Astrocyte of the spinal cord (primary cell): Measurements from ENCODE around the gene SYTL3.

ENCODE experiments used
- DNase-seq: peaks from one replicate; pipeline ENCODE4 v3.0.0; 2011; ENCODE audit warnings: low read depth, low spot score
- H3K4me3 ChIP-seq: 2 replicates; pipeline ENCODE4 v1.5.1; 2011; ENCODE audit warnings: low read depth, mild to moderate bottlenecking, low read length, moderate library complexity
- in situ Hi-C: cut with HindIII; loops from 2 replicates; pipeline ENCODE4 v1.10.0; 2017; ENCODE audit warnings: low sequenced_read_pairs
- TF ChIP-seq, protein P1 (sequence below): IDR thresholded peaks from 2 replicates; pipeline ENCODE4 v1.5.1; 2012; ENCODE audit warnings: low read depth, mild to moderate bottlenecking, low read length, inconsistent platforms

The SYTL3 gene

DNA sequence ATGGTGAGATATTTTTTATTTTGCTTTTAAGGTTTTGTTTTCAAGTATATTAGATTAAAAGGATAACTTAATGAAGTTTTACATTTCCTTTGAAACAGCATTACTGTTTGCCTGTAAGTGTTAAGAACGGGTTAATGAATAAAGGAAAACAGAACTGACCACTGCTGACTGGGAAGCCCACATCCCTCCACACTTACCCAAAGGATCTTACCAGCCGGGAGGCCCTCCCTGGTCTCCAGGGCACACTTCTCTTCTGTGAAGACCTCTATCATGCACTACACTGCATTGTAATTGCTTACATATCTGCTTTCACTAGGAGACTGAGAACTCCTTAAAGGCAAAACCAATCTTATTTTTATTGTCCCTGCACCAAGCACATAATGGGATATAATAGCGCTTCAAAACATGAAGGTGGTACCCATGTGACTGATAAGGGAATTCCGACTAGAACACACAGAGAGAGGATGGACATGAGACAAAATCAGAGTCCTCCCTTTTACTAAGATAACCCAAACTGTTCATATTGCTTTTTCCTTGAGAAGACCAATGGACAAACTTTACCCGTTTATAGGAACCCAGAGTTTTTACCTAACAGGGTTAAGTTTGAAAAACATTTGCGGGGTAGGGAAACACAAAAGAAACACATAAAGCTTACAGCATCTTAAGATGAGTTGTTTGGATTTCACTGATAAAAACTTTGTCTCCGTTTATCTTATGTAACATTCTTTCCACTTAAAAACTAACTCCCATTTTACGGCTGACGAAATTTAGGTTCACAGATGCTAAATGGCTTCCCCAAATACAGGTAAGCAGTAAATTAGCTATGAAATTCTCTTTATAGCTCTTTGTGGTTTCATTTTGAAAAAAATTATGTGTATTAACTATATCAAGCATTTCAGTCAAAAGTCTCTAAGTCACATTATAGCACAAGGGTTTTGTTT lies 160.6 kb downstream of the SYTL3 start:
- TF ChIP-seq, protein P1, sequence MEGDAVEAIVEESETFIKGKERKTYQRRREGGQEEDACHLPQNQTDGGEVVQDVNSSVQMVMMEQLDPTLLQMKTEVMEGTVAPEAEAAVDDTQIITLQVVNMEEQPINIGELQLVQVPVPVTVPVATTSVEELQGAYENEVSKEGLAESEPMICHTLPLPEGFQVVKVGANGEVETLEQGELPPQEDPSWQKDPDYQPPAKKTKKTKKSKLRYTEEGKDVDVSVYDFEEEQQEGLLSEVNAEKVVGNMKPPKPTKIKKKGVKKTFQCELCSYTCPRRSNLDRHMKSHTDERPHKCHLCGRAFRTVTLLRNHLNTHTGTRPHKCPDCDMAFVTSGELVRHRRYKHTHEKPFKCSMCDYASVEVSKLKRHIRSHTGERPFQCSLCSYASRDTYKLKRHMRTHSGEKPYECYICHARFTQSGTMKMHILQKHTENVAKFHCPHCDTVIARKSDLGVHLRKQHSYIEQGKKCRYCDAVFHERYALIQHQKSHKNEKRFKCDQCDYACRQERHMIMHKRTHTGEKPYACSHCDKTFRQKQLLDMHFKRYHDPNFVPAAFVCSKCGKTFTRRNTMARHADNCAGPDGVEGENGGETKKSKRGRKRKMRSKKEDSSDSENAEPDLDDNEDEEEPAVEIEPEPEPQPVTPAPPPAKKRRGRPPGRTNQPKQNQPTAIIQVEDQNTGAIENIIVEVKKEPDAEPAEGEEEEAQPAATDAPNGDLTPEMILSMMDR: no peak
- no peak overlapping the region for H3K4me3 ChIP-seq
- DNase-seq: no peak
- in situ Hi-C loops: no loop called here

DNA sequence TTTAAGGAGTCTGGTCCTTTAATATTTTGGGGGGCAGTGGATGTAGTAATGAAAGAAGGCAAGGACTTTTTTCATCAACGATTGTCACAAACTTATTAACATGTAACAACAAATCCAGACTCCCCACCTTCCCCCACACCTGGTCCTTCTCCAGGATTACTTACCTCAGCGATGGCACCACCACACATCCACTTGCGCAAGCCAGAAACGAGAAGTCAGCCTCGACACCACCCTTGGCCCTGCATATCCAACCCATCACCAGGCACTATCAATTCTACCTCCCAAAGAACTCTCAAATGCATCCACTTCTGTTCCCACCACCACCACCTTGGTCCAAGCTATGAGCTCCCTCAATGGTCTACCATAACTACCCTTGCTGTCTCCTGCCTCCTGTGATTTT lies 162.8 kb downstream of the SYTL3 start:
- TF ChIP-seq, protein P1: no peak
- in situ Hi-C loops: no loop called here
- no peak overlapping the region for H3K4me3 ChIP-seq
- DNase-seq: no peak

DNA sequence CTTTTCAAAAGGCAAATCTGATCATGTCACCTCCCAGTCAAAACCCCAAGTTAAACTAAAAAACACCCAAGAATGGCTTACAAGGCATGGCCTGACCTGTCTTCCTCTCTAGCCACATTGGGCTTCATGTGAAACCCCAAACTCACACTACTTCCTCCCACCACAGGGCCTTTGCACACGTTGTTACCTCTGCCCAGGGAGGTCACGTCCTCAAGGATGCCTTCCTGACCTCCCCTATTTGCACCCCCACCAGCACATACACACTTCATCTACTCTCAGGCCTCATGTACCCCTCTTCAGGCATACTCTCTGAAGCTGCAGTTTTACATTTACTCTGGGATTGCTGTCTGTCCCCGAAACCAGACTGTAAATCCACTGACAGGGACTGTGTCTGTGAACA lies 163.2 kb downstream of the SYTL3 start:
- in situ Hi-C loops: no loop called here
- TF ChIP-seq, protein P1: no peak
- DNase-seq: no peak
- no peak overlapping the region for H3K4me3 ChIP-seq
